CD14-positive monocyte (primary cell): ENCODE results near the gene IGSF9. TPM values are rescaled to one million over a fixed set of nuclear protein-coding genes. Genes with fewer than 3 reads are reported as not detected.

Source experiments
- DNase-seq, 3 donors: peaks; one replicate each; pipeline ENCODE4 v3.0.0-alpha.2; 2011 to 2022
- H2AFZ ChIP-seq: 2 replicates; pipeline ENCODE4 v1.6.0; 2012; ENCODE audit warnings: mild to moderate bottlenecking, low read depth, low read length, inconsistent platforms; ENCODE audit not compliant: insufficient read depth, poor library complexity, severe bottlenecking
- H3K27ac ChIP-seq, 2 donors: 1 replicate in 1 of 2; 2 replicates in 1 of 2; pipeline ENCODE4 v1.5.1; 2012 to 2013; ENCODE audit warnings: low read length in 2 of 2, control low read depth in 1 of 2, inconsistent platforms in 1 of 2, low read depth in 1 of 2, mild to moderate bottlenecking in 1 of 2
- H3K27me3 ChIP-seq, 2 donors: one replicate each; pipeline versions ENCODE4 v1.6.0 to v1.6.1; 2011 to 2013; ENCODE audit warnings: low read length in 2 of 2; ENCODE audit not compliant: control insufficient read depth in 2 of 2, insufficient read depth in 2 of 2
- H3K36me3 ChIP-seq, 2 donors: replicated peaks in 1 of 2; 1 replicate in 1 of 2; 2 replicates in 1 of 2; pipeline versions ENCODE4 v1.5.1 to v1.6.1; 2012 to 2013; ENCODE audit warnings: low read length in 2 of 2, control low read depth in 1 of 2, inconsistent platforms in 1 of 2, mild to moderate bottlenecking in 1 of 2; ENCODE audit not compliant: insufficient read depth in 2 of 2, control insufficient read depth in 1 of 2
- H3K4me1 ChIP-seq, 2 donors: 1 replicate in 1 of 2; 2 replicates in 1 of 2; pipeline versions ENCODE4 v1.5.1 to v1.6.1; 2012 to 2013; ENCODE audit warnings: low read length in 2 of 2, control low read depth in 1 of 2, inconsistent platforms in 1 of 2, mild to moderate bottlenecking in 1 of 2, moderate library complexity in 1 of 2; ENCODE audit not compliant: insufficient read depth in 2 of 2, control insufficient read depth in 1 of 2
- H3K4me2 ChIP-seq: replicated peaks from 2 replicates; pipeline ENCODE3; 2012; ENCODE audit warnings: low read length, moderate library complexity, mild to moderate bottlenecking; ENCODE audit not compliant: poor library complexity, severe bottlenecking; ENCODE audit errors: extremely low read depth
- H3K4me3 ChIP-seq, 3 experiments: fragments of 200-600 bp in 1 of 3; sonication (generic) in 1 of 3; replicated peaks in 1 of 3; 1 replicate in 2 of 3; 2 replicates in 1 of 3; pipeline ENCODE4 v1.5.1; 2011 to 2013; ENCODE audit warnings: low read length in 3 of 3, mild to moderate bottlenecking in 3 of 3, control low read depth in 2 of 3, low read depth in 2 of 3, inconsistent platforms in 1 of 3, moderate library complexity in 1 of 3
- H3K79me2 ChIP-seq: 2 replicates; pipeline ENCODE4 v1.6.0; 2012; ENCODE audit warnings: mild to moderate bottlenecking, control low read depth, inconsistent platforms, low read length, moderate library complexity; ENCODE audit not compliant: insufficient read depth
- H3K9ac ChIP-seq: 2 replicates; pipeline ENCODE4 v1.6.0; 2017; ENCODE audit warnings: low read length, mild to moderate bottlenecking; ENCODE audit not compliant: insufficient read depth, poor library complexity, severe bottlenecking
- H3K9me3 ChIP-seq, 2 donors: replicated peaks in 1 of 2; 1 replicate in 1 of 2; 2 replicates in 1 of 2; pipeline versions ENCODE4 v1.5.1 to v1.6.1; 2012 to 2013; ENCODE audit warnings: low read length in 2 of 2, control low read depth in 1 of 2; ENCODE audit not compliant: control insufficient read depth in 1 of 2, insufficient read depth in 1 of 2
- H4K20me1 ChIP-seq: 2 replicates; pipeline ENCODE4 v1.6.0; 2012; ENCODE audit warnings: mild to moderate bottlenecking, low read length, control low read depth, moderate library complexity; ENCODE audit not compliant: insufficient read depth
- H3K27ac Mint-ChIP-seq, 7 donors: one replicate each; pipeline ENCODE4 v1.8.0; 2020; ENCODE audit warnings: mild to moderate bottlenecking in 7 of 7, mixed read lengths in 7 of 7, moderate library complexity in 6 of 7, inconsistent platforms in 2 of 7
- H3K27me3 Mint-ChIP-seq, 3 donors: one replicate each; pipeline ENCODE4 v1.8.0; 2021 to 2022; ENCODE audit warnings: low read depth in 3 of 3, mild to moderate bottlenecking in 3 of 3, mixed read lengths in 3 of 3, moderate library complexity in 3 of 3, inconsistent platforms in 1 of 3
- H3K36me3 Mint-ChIP-seq, 2 donors: one replicate each; pipeline ENCODE4 v1.8.0; 2020; ENCODE audit warnings: mixed read lengths in 2 of 2, inconsistent platforms in 1 of 2, mild to moderate bottlenecking in 1 of 2
- H3K4me1 Mint-ChIP-seq: one replicate; pipeline ENCODE4 v1.8.0; 2020; ENCODE audit warnings: mild to moderate bottlenecking, mixed read lengths
- H3K4me3 Mint-ChIP-seq, 2 donors: one replicate each; pipeline ENCODE4 v1.8.0; 2020; ENCODE audit warnings: mild to moderate bottlenecking in 2 of 2, mixed read lengths in 2 of 2, moderate library complexity in 1 of 2
- H3K9me3 Mint-ChIP-seq, 7 donors: one replicate each; pipeline ENCODE4 v1.8.0; 2020 to 2022; ENCODE audit warnings: mixed read lengths in 7 of 7, mild to moderate bottlenecking in 6 of 7, moderate library complexity in 6 of 7, inconsistent platforms in 2 of 7
- WGBS: methylation state at CpG from one replicate; pipeline ENCODE4 v1.1.5; 2013; ENCODE audit warnings: missing lambda C conversion rate; ENCODE audit not compliant: insufficient coverage; 5-methylcytosine and 5-hydroxymethylcytosine counted together
- intact Hi-C, 2 donors: fragments of 100-400 bp; cut with micrococcal nuclease; formaldehyde crosslinking; loops; one replicate each; pipeline versions ENCODE4 v1.15.0 to v1.15.1; 2023
- polyA plus RNA-seq, 3 donors: library from polyadenylated mRNA; depleted of rRNA in 1 of 3; unstranded in 2 of 3; stranded (reverse) in 1 of 3; fragments of 300-500 nt in 2 of 3; fragments of >200 nt in 1 of 3; fragmentation: Illumina TruSeq in 2 of 3; gene quantifications; 1 replicate in 2 of 3; 2 replicates in 1 of 3; pipeline ENCODE4 v1.2.3, GENCODE V29; 2012 to 2021
- TF ChIP-seq, protein P1 (sequence below): fragments of 200-600 bp; IDR thresholded peaks from one replicate; pipeline ENCODE4 v1.8.0; 2022; ENCODE audit warnings: antibody characterized with exemption, mild to moderate bottlenecking

Gene IGSF9
- polyA plus RNA-seq, 3 donors, result 0.04 TPM; not detected in 2

DNA sequence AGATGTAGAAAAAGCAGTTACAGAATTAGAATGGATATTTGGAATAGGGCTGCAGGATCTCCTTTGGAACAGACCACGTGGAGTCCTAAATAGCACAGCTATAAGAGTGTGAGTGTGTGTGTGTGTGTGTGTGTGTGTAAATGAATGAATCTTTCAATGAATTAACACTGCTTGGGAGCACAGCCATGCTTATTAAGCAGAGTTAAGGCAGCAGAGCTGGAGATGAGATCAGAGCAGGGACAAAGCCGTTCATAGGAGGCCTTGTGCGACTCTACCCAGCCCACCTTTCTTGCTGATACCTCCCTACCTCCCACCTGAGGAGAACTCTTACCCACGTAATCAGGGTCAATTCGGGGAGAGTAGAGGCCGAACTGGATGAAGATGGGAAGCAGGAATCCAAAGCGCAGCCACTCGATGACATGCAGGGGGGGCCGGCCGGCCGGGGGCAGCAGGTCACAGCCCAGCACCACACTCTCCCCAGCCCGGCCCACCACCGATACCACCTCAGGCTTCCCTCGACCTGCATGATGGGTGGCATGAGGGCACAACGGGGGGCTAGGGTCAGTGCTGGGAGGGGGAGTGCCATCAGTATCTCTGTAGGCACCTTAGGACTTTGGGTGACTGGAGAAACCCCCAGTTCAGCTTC lies 2.7 kb downstream of the IGSF9 start:
- Histone ChIP-seq H3K79me2 (peaks cover 49% of the 10 kb centered on the region), H3K4me3 (no peak overlapping the region), H3K4me1 (peaks cover 34 to 49% of the 10 kb centered on the region in 2 donors), H3K27me3 (peaks cover 6 to 23% of the 10 kb centered on the region in 2 donors), H3K9me3 (no peaks in the 10 kb centered on the region), H3K27ac (no peak overlapping the region), H3K36me3 (no peaks in the 10 kb centered on the region), H3K9ac (no peak overlapping the region), H3K4me2 (no peak overlapping the region), H4K20me1 (no peaks in the 10 kb centered on the region), H2AFZ (no peak overlapping the region)
- no peak overlapping the region for H3K27ac Mint-ChIP-seq
- intact Hi-C loops, result no loop called here
- H3K27me3 Mint-ChIP-seq, result peaks cover 19 to 31% (median 23%) of the 10 kb centered on the region in 3 donors
- 89% methylated on average over 3 of the region's 15 CpGs for WGBS
- peaks cover 0 to 8% (median 0%) of the 10 kb centered on the region in 7 donors for H3K9me3 Mint-ChIP-seq
- H3K36me3 Mint-ChIP-seq, result peaks cover 0 to 12% of the 10 kb centered on the region in 2 donors
- TF ChIP-seq, protein P1, sequence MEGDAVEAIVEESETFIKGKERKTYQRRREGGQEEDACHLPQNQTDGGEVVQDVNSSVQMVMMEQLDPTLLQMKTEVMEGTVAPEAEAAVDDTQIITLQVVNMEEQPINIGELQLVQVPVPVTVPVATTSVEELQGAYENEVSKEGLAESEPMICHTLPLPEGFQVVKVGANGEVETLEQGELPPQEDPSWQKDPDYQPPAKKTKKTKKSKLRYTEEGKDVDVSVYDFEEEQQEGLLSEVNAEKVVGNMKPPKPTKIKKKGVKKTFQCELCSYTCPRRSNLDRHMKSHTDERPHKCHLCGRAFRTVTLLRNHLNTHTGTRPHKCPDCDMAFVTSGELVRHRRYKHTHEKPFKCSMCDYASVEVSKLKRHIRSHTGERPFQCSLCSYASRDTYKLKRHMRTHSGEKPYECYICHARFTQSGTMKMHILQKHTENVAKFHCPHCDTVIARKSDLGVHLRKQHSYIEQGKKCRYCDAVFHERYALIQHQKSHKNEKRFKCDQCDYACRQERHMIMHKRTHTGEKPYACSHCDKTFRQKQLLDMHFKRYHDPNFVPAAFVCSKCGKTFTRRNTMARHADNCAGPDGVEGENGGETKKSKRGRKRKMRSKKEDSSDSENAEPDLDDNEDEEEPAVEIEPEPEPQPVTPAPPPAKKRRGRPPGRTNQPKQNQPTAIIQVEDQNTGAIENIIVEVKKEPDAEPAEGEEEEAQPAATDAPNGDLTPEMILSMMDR, result no peak
- DNase-seq, result peak in 1 of 3 donors; percentile 0
- H3K4me1 Mint-ChIP-seq, result peaks cover 61% of the 10 kb centered on the region
- no peak overlapping the region for H3K4me3 Mint-ChIP-seq

DNA sequence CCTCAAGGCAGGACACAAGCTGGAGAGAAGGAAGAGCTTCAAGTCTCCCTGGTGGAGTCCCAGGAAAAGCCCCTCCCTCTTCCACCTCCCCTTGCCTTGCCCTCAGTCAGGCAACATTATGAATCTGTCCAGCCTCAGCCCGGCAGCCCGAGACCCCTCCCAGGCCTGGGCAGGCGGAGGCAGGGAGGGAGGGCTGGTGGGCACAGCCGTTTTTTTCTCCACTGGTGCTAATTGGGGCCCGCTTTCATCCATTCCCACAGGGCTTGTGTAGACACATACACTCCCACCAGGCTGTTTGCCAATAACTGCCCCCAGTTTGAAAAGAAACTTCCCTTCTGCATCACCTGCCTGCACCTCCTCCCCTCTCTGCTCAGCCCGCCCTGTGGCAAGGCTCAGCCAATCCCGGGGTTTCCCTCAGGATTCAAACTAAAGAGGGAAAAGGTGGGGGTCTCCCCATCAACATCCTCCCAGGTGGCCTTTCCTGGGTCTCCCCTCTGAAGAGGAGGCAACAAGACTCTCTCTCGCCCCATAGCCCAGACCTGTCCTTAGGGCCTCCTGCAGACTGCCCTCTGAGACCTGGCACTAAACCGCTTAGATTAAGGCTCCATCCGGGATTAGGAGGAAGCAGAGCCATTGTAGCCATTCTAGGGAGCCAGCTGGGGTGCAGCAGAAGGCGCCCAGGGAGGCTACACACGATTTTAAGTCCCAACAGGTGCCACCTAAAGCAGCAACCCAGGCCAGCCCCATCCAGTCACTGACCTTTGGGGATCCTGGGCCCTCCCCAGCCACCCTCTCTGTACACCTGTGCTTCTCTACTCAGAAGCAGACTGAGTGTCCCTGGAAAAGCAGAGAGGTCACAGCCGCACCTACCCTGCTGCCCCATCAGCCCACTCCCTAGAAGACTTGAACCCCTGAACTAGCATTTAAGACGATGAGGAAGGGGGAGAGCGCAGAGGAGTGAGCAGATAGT lies 3.5 kb downstream of the IGSF9 start:
- Mint-ChIP-seq H3K9me3 (peaks cover 0 to 8% (median 0%) of the 10 kb centered on the region in 7 donors), H3K4me3 (no peak overlapping the region), H3K36me3 (peaks cover 0 to 9% of the 10 kb centered on the region in 2 donors), H3K4me1 (peaks cover 70% of the 10 kb centered on the region), H3K27ac (peak overlapping the region in 1 of 7 donors; percentile 15), H3K27me3 (peaks cover 19 to 31% (median 23%) of the 10 kb centered on the region in 3 donors)
- Histone ChIP-seq H3K36me3 (no peaks in the 10 kb centered on the region), H3K9me3 (no peaks in the 10 kb centered on the region), H3K4me2 (no peak overlapping the region), H4K20me1 (no peaks in the 10 kb centered on the region), H3K79me2 (peaks cover 57% of the 10 kb centered on the region), H2AFZ (no peak overlapping the region), H3K9ac (no peak overlapping the region), H3K4me1 (peaks cover 43 to 58% of the 10 kb centered on the region in 2 donors), H3K27ac (no peak overlapping the region), H3K4me3 (no peak overlapping the region), H3K27me3 (peaks cover 6 to 23% of the 10 kb centered on the region in 2 donors)
- WGBS, result 89% methylated on average over 8 of the region's 15 CpGs
- TF ChIP-seq, protein P1, result no peak
- DNase-seq, result no peak
- intact Hi-C loops, result no loop called here
